LNCaP clone FGC (cell line): ENCODE data around the gene GRIP1.

Experiments
- DNase-seq: peaks from one replicate; pipeline ENCODE4 v3.0.0-alpha.2; 2011; ENCODE audit warnings: low read depth
- H3K4me3 ChIP-seq: 2 replicates; pipeline ENCODE4 v1.5.1; 2011; ENCODE audit warnings: mild to moderate bottlenecking, low read depth, low read length, control low read depth
- TF ChIP-seq, protein P1 (sequence below): IDR thresholded peaks from 2 replicates; pipeline ENCODE4 v1.5.1; 2012; ENCODE audit warnings: mild to moderate bottlenecking; ENCODE audit not compliant: control insufficient read depth, insufficient read depth; ENCODE audit errors: extremely low read depth

GRIP1 gene, protein sequence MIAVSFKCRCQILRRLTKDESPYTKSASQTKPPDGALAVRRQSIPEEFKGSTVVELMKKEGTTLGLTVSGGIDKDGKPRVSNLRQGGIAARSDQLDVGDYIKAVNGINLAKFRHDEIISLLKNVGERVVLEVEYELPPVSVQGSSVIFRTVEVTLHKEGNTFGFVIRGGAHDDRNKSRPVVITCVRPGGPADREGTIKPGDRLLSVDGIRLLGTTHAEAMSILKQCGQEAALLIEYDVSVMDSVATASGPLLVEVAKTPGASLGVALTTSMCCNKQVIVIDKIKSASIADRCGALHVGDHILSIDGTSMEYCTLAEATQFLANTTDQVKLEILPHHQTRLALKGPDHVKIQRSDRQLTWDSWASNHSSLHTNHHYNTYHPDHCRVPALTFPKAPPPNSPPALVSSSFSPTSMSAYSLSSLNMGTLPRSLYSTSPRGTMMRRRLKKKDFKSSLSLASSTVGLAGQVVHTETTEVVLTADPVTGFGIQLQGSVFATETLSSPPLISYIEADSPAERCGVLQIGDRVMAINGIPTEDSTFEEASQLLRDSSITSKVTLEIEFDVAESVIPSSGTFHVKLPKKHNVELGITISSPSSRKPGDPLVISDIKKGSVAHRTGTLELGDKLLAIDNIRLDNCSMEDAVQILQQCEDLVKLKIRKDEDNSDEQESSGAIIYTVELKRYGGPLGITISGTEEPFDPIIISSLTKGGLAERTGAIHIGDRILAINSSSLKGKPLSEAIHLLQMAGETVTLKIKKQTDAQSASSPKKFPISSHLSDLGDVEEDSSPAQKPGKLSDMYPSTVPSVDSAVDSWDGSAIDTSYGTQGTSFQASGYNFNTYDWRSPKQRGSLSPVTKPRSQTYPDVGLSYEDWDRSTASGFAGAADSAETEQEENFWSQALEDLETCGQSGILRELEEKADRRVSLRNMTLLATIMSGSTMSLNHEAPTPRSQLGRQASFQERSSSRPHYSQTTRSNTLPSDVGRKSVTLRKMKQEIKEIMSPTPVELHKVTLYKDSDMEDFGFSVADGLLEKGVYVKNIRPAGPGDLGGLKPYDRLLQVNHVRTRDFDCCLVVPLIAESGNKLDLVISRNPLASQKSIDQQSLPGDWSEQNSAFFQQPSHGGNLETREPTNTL

DNA sequence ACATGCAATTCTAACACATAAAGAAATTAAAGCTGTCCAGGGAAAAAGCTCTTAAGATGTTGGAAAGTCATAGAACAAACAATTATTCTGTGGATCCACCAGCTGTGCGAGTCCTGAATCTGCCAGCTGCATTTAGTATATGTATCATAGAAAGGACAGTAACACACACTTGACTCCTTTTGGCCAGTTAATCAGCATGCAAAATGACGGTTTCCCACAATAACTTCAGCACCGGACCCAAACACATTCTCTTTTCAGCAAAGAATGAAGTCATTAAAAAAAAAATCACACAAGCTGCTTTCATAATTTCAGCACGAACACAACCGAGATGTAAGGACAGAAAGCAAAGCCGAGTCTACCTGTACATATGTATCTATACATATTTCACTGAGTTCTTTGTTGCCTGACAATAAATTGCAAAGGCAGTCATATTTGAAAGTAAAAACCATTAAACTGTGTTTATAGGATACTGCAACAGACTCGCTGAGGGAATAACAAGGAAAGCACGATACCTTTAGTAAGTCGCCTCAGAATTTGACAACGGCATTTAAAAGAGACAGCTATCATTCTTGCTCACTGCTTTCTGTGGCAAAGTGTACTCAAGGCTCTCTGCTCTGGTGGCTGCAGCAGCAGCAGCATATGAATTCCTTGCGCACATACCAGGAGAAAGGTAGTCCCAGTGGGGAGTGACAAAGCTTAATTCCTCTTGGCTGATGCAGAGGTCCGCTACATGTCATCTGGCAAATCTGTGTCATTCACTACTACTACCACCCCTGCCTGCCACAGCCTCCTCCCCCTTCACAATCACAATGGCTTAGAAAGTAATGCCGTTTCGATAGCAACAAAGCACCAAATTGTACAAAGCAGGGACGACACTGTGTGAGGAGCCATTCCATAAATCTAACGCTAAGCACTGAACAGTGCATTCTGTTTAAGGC lies at the start of gene GRIP1:
GRIP1 (minus strand) TSS at position 739 of the 938 bp plus-strand sequence; CDS start at position 567, 172 bp downstream.
- TF ChIP-seq, protein P1, sequence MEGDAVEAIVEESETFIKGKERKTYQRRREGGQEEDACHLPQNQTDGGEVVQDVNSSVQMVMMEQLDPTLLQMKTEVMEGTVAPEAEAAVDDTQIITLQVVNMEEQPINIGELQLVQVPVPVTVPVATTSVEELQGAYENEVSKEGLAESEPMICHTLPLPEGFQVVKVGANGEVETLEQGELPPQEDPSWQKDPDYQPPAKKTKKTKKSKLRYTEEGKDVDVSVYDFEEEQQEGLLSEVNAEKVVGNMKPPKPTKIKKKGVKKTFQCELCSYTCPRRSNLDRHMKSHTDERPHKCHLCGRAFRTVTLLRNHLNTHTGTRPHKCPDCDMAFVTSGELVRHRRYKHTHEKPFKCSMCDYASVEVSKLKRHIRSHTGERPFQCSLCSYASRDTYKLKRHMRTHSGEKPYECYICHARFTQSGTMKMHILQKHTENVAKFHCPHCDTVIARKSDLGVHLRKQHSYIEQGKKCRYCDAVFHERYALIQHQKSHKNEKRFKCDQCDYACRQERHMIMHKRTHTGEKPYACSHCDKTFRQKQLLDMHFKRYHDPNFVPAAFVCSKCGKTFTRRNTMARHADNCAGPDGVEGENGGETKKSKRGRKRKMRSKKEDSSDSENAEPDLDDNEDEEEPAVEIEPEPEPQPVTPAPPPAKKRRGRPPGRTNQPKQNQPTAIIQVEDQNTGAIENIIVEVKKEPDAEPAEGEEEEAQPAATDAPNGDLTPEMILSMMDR, result no peak
- no peak within 1 kb of the TSS for H3K4me3 ChIP-seq
- no peak for DNase-seq

DNA sequence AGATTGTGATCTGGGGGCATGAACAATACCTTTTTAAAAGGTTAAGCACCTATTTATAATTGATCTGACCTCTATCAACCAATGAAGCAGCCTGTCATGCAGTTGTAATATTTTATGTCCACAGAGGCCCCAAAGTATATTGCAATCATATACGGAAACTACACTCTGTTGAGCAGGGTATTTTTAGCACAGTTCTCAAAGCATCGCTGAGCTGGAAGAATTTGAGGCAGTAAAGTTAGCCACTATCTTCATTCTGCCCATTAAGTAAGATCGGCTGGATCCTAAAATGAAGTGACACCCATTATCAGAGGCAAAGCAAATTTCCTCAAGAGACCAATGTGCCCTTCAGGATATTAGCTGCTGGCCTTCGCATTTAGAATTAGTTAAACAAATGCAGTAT lies 47.7 kb upstream of the GRIP1 start:
- DNase-seq, result no peak
- H3K4me3 ChIP-seq, result no peak overlapping the region
- TF ChIP-seq, protein P1, result no peak

DNA sequence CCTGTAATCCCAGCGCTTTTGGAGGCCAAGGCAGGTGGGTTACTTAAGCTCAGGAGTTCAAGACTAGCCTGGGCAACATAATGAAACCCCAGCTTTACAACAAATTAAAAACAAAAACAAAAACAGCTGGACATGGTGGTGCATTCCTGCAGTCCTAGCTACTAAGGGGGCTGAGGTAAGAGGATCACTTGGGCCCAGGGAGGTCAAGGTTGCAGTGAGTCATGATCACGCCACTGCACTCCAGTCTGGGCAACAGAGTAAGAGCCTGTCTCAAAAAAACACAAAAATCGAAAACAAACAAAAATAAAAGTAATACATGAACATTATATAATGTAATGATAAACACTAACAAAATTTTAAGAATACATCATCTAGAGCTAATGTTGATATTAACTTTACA lies 46.2 kb upstream of the GRIP1 start:
- TF ChIP-seq, protein P1, result no peak
- H3K4me3 ChIP-seq, result no peak overlapping the region
- no peak for DNase-seq

DNA sequence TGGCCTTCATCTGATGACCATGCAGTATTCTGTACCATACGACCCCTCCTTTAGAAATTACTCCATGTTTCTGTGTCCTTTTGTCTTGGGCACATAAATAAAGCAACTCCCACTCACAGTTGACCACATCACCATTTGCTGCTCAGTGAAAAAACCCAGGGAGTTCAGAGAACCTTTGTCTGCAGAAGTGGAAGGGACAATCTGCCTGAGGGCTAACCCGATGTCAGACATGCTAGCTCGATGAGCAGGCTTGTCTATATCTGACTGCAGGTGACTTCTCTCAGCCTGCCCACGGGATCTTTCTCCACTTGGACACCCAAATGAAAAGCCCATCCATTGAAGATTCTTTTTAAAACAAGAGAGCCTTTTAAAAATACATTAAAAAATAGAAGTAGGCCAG lies 45.7 kb upstream of the GRIP1 start:
- no peak overlapping the region for H3K4me3 ChIP-seq
- DNase-seq, result no peak
- TF ChIP-seq, protein P1, result no peak

DNA sequence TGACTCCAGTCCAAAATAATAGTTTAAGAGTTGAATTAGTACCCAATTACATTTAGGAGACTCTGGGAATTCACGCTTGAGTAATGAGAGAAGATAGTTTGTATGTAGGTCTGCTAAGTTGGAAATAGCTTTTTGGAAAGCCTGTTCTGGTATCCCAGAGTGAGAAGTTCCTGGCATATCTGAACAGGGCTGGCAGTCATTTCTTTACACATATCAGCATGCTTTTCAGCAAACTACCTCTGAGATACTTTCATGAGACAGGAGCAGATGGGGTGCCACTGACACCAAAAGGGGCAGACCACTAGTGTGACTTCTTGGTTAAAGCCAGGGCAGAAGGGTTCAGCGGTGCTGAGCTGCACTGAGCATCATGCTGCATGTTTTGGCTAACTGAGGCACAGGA lies 45.1 kb upstream of the GRIP1 start:
- H3K4me3 ChIP-seq, result no peak overlapping the region
- TF ChIP-seq, protein P1, result no peak
- no peak for DNase-seq

DNA sequence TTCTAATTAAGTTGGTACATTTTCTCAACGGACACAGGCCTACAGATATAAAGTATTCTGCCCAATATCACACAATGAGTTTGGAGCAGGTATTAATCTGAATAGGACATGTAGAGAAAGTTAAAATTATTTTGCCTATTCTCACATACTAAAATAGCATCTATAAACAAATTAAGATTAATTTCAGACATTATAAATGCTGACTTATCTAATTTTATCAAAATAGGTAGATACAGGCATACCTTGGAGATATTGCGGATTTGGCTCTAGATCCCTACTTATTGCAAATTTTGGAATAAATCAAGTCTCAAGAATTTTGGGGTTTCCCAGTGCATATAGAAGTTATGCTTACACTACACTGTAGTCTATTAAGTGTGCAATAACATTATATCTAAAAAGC lies 41.0 kb upstream of the GRIP1 start:
- TF ChIP-seq, protein P1, result no peak
- no peak overlapping the region for H3K4me3 ChIP-seq
- DNase-seq, result no peak
